BLaER1 (cell line): Measurements from ENCODE around the gene MGAT2.
A peak's percentile ranks its signal among the peaks of the same experiment; 100 is the strongest.
"Not testable (repeated sequence)": the region's sequence is repeated elsewhere in the genome, so short reads cannot be mapped to it uniquely, and the experiment has no call there.

Source experiments
- H3K27ac ChIP-seq: shearing (Covaris generic); formaldehyde crosslinking; 2 replicates; pipeline ENCODE4 v1.8.1; 2022
- H3K27me3 ChIP-seq: shearing (Covaris generic); formaldehyde crosslinking; 2 replicates; pipeline ENCODE4 v1.8.1; 2022
- H3K36me3 ChIP-seq: shearing (Covaris generic); formaldehyde crosslinking; 2 replicates; pipeline ENCODE4 v1.8.1; 2022
- H3K4me1 ChIP-seq: shearing (Covaris generic); formaldehyde crosslinking; 2 replicates; pipeline ENCODE4 v1.8.1; 2022
- H3K4me2 ChIP-seq: shearing (Covaris generic); formaldehyde crosslinking; 2 replicates; pipeline ENCODE4 v1.8.1; 2022
- H3K4me3 ChIP-seq: shearing (Covaris generic); formaldehyde crosslinking; 2 replicates; pipeline ENCODE4 v1.8.1; 2022
- H3K9ac ChIP-seq: shearing (Covaris generic); formaldehyde crosslinking; 2 replicates; pipeline ENCODE4 v1.8.1; 2022
- H3K9me3 ChIP-seq: shearing (Covaris generic); formaldehyde crosslinking; 2 replicates; pipeline ENCODE4 v1.8.1; 2022
- H4K20me1 ChIP-seq: shearing (Covaris generic); formaldehyde crosslinking; 2 replicates; pipeline ENCODE4 v1.8.1; 2022
- Cebpa-rat ChIP-seq: shearing (Covaris generic); IDR thresholded peaks from 2 replicates; pipeline ENCODE4 v1.8.1; 2022

The MGAT2 gene

GRCh38 chr14:49612671-49613070 lies 7.9 kb upstream of the MGAT2 start:
- H3K27me3 ChIP-seq: no peaks in the 10 kb centered on the region
- H3K27ac ChIP-seq: no peak overlapping the region
- H4K20me1 ChIP-seq: peaks cover 21% of the 10 kb centered on the region
- no peak for TF ChIP-seq Cebpa-rat
- no peak overlapping the region for H3K4me3 ChIP-seq
- no peak overlapping the region for H3K4me2 ChIP-seq
- H3K36me3 ChIP-seq: peaks cover 74% of the 10 kb centered on the region
- H3K4me1 ChIP-seq: peaks cover 7% of the 10 kb centered on the region
- H3K9ac ChIP-seq: no peak overlapping the region
- H3K9me3 ChIP-seq: no peaks in the 10 kb centered on the region

- H3K4me1 ChIP-seq: peaks cover 22% of the 10 kb centered on the region
- no peak overlapping the region for H3K27ac ChIP-seq
- H3K4me2 ChIP-seq: no peak overlapping the region
- no peak overlapping the region for H3K4me3 ChIP-seq
- H3K9me3 ChIP-seq: no peaks in the 10 kb centered on the region
- TF ChIP-seq Cebpa-rat: no peak
- peaks cover 74% of the 10 kb centered on the region for H3K36me3 ChIP-seq
- peaks cover 36% of the 10 kb centered on the region for H4K20me1 ChIP-seq
- no peak overlapping the region for H3K9ac ChIP-seq
- no peaks in the 10 kb centered on the region for H3K27me3 ChIP-seq
Measured at GRCh38 chr14:49614196-49614595, 6.4 kb upstream of the MGAT2 start.

- Histone ChIP-seq H3K27ac (no peak overlapping the region), H3K4me3 (no peak overlapping the region), H3K36me3 (peaks cover 60% of the 10 kb centered on the region), H4K20me1 (peaks cover 47% of the 10 kb centered on the region), H3K9ac (no peak overlapping the region), H3K27me3 (no peaks in the 10 kb centered on the region), H3K4me1 (peaks cover 27% of the 10 kb centered on the region), H3K9me3 (no peaks in the 10 kb centered on the region), H3K4me2 (no peak overlapping the region)
- TF ChIP-seq Cebpa-rat: no peak
Measured at GRCh38 chr14:49615776-49616175, 4.8 kb upstream of the MGAT2 start.

- Histone ChIP-seq H3K4me2 (peak overlapping the region; percentile 89), H3K9me3 (no peaks in the 10 kb centered on the region), H3K27me3 (no peaks in the 10 kb centered on the region), H3K4me3 (no peak overlapping the region), H3K36me3 (peaks cover 49% of the 10 kb centered on the region), H3K4me1 (peaks cover 44% of the 10 kb centered on the region), H3K9ac (no peak overlapping the region), H4K20me1 (peaks cover 67% of the 10 kb centered on the region), H3K27ac (no peak overlapping the region)
- TF ChIP-seq Cebpa-rat: no peak
Measured at GRCh38 chr14:49617852-49618519, 2.6 kb upstream of the MGAT2 start.

GRCh38 chr14:49619273-49619672 lies 1.3 kb upstream of the MGAT2 start:
- H3K27me3 ChIP-seq, H3K9me3 ChIP-seq: not testable (repeated sequence)
- H3K4me2 ChIP-seq: peak overlapping the region; percentile 89
- H3K36me3 ChIP-seq: peaks cover 55% of the 10 kb centered on the region
- H3K4me1 ChIP-seq: peaks cover 57% of the 10 kb centered on the region
- H3K9ac ChIP-seq: peak overlapping the region; percentile 96
- H3K4me3 ChIP-seq: peak overlapping the region; percentile 85
- peaks cover 80% of the 10 kb centered on the region for H4K20me1 ChIP-seq
- 0 out of 2 replicates have a peak overlapping the region, but pooled peaks have one; percentile 95 for H3K27ac ChIP-seq

GRCh38 chr14:49619730-49620129 lies 869 bp upstream of the MGAT2 start:
- Histone ChIP-seq H3K36me3 (peaks cover 57% of the 10 kb centered on the region), H3K9me3 (no peaks in the 10 kb centered on the region), H3K4me1 (peaks cover 61% of the 10 kb centered on the region), H4K20me1 (peaks cover 84% of the 10 kb centered on the region), H3K9ac (peak overlapping the region; percentile 96), H3K4me3 (peak overlapping the region; percentile 85), H3K27me3 (no peaks in the 10 kb centered on the region), H3K4me2 (peak overlapping the region; percentile 89), H3K27ac (peak overlapping the region; percentile 95)
- no peak for TF ChIP-seq Cebpa-rat

GRCh38 chr14:49621114-49621881 lies 699 bp downstream of the MGAT2 start:
- peak overlapping the region; percentile 95 for H3K27ac ChIP-seq

GRCh38 chr14:49622022-49622607 lies 1.5 kb downstream of the MGAT2 start:
- Histone ChIP-seq H3K4me3 (peak overlapping the region; percentile 85), H3K4me1 (peaks cover 59% of the 10 kb centered on the region), H3K27ac (peak overlapping the region; percentile 95; the same call in 1 of the 2 replicates), H3K9me3 (no peaks in the 10 kb centered on the region), H3K27me3 (no peaks in the 10 kb centered on the region), H4K20me1 (peaks cover 93% of the 10 kb centered on the region), H3K4me2 (peak overlapping the region; percentile 94), H3K9ac (peak overlapping the region; percentile 96), H3K36me3 (peaks cover 49% of the 10 kb centered on the region)
- TF ChIP-seq Cebpa-rat: no peak

More at GRCh38 chr14:49621114-49621881, 699 bp downstream of the MGAT2 start:
- H4K20me1 ChIP-seq: peaks cover 93% of the 10 kb centered on the region
- peaks cover 61% of the 10 kb centered on the region for H3K4me1 ChIP-seq
- peak overlapping the region; percentile 94 for H3K4me2 ChIP-seq
- peak overlapping the region; percentile 96 for H3K9ac ChIP-seq
- no peaks in the 10 kb centered on the region for H3K27me3 ChIP-seq
- no peaks in the 10 kb centered on the region for H3K9me3 ChIP-seq
- H3K4me3 ChIP-seq: peak overlapping the region; percentile 85
- peaks cover 49% of the 10 kb centered on the region for H3K36me3 ChIP-seq
- no peak for TF ChIP-seq Cebpa-rat

GRCh38 chr14:49623387-49623786 lies 2.8 kb downstream of the MGAT2 start:
- Histone ChIP-seq H3K27ac (no peak overlapping the region), H3K9ac (peak overlapping the region; percentile 63), H3K4me2 (peak overlapping the region; percentile 94), H3K27me3 (no peaks in the 10 kb centered on the region), H3K4me1 (peaks cover 48% of the 10 kb centered on the region), H3K4me3 (peak overlapping the region; percentile 85), H3K36me3 (peaks cover 40% of the 10 kb centered on the region), H4K20me1 (peaks cover 93% of the 10 kb centered on the region), H3K9me3 (no peaks in the 10 kb centered on the region)
- TF ChIP-seq Cebpa-rat: no peak
